SK-N-SH (cell line): ENCODE data around the gene FLVCR1.

ENCODE experiments used
- CHD2 ChIP-seq: fragments of 150-350 bp; IDR thresholded peaks from 2 replicates; pipeline ENCODE4 v1.6.1; 2018; ENCODE audit warnings: low read length; ENCODE audit not compliant: partially characterized antibody
- CTCF ChIP-seq: fragments of 200-600 bp; sonication (generic); IDR thresholded peaks from 2 replicates; pipeline ENCODE4 v1.6.1; 2017; ENCODE audit warnings: antibody characterized with exemption, mild to moderate bottlenecking, moderate library complexity
- EP300 ChIP-seq, 2 experiments: IDR thresholded peaks; 2 replicates each; pipeline versions ENCODE4 v1.4.0 to v1.6.1; 2012; ENCODE audit warnings: borderline replicate concordance in 1 of 2, low read depth in 1 of 2, low read length in 1 of 2
- EZH2phosphoT487 ChIP-seq: fragments of 200-600 bp; sonication (generic); IDR thresholded peaks from 2 replicates; pipeline ENCODE4 v1.6.1; 2017; ENCODE audit warnings: low read depth, mixed run types, mild to moderate bottlenecking, antibody characterized with exemption, moderate library complexity, borderline replicate concordance
- GABPA ChIP-seq: IDR thresholded peaks from 2 replicates; pipeline ENCODE4 v1.4.0; 2012; ENCODE audit warnings: low read depth, mild to moderate bottlenecking
- NFIC ChIP-seq: IDR thresholded peaks from 2 replicates; pipeline ENCODE4 v1.4.0; 2012; ENCODE audit warnings: borderline replicate concordance
- POLR2AphosphoS5 ChIP-seq: IDR thresholded peaks from 2 replicates; pipeline ENCODE4 v1.6.1; 2012; ENCODE audit warnings: low read depth, low read length
- RAD21 ChIP-seq: IDR thresholded peaks from 2 replicates; pipeline ENCODE4 v1.6.1; 2012; ENCODE audit warnings: mild to moderate bottlenecking, low read length
- REST ChIP-seq: IDR thresholded peaks from 2 replicates; pipeline ENCODE4 v1.6.1; 2012; ENCODE audit warnings: mild to moderate bottlenecking, low read depth, low read length, moderate library complexity
- SIN3A ChIP-seq: IDR thresholded peaks from 2 replicates; pipeline ENCODE4 v1.6.1; 2012; ENCODE audit warnings: low read depth, mild to moderate bottlenecking, low read length, moderate library complexity, borderline replicate concordance
- SMC3 ChIP-seq: IDR thresholded peaks from 2 replicates; pipeline ENCODE4 v1.6.1; 2012; ENCODE audit warnings: low read depth, low read length, improper control_type of control experiment
- TCF12 ChIP-seq: IDR thresholded peaks from 2 replicates; pipeline ENCODE4 v1.4.0; 2012
- TEAD4 ChIP-seq: IDR thresholded peaks from 2 replicates; pipeline ENCODE4 v1.4.0; 2012; ENCODE audit warnings: mild to moderate bottlenecking, borderline replicate concordance; ENCODE audit not compliant: insufficient read depth
- ZBTB33 ChIP-seq: IDR thresholded peaks from 2 replicates; pipeline ENCODE4 v1.4.0; 2012; ENCODE audit warnings: low read depth, borderline replicate concordance

GRCh38 chr1:212909652-212910063 is 51.6 kb downstream of the FLVCR1 start:
- no peak for TF ChIP-seq EZH2phosphoT487
- TF ChIP-seq CTCF: no peak
- no peak for TF ChIP-seq SIN3A
- no peak for TF ChIP-seq CHD2
- no peak for TF ChIP-seq GABPA
- no peak for TF ChIP-seq POLR2AphosphoS5
- no peak for TF ChIP-seq TCF12
- TF ChIP-seq ZBTB33: no peak
- TF ChIP-seq TEAD4: no peak
- TF ChIP-seq REST: no peak
- no peak for TF ChIP-seq SMC3
- no peak for TF ChIP-seq NFIC
- no peak for TF ChIP-seq EP300 (IDR thresholded peaks at IDR 0.05; ENCODE audit: borderline replicate concordance in 1 of 2, low read depth in 1 of 2, low read length in 1 of 2)
- no peak for TF ChIP-seq RAD21
